Gastroesophageal sphincter (tissue), 4 donors: Measurements from ENCODE around the gene NEMP2. TPM values are rescaled to one million over a fixed set of nuclear protein-coding genes. Genes with fewer than 3 reads are reported as not detected.

Source experiments
- ATAC-seq: fragments of 150-250 bp; one replicate; pipeline ENCODE4 v1.9.1; 2016; ENCODE audit warnings: mild to moderate bottlenecking, moderate library complexity
- H3K27ac ChIP-seq, 4 donors: fragments of 200-600 bp; sonication (generic) in 3 of 4; 1 replicate in 3 of 4; 2 replicates in 1 of 4; pipeline ENCODE4 v1.5.1; 2016 to 2019
- H3K27me3 ChIP-seq: fragments of 200-600 bp; sonication (generic); one replicate; pipeline ENCODE4 v1.5.1; 2019
- H3K36me3 ChIP-seq, 2 donors: fragments of 200-600 bp; sonication (generic); one replicate each; pipeline ENCODE4 v1.5.1; 2019; ENCODE audit warnings: control low read depth in 1 of 2
- H3K4me1 ChIP-seq, 3 donors: fragments of 200-600 bp; sonication (generic); 1 replicate in 2 of 3; 2 replicates in 1 of 3; pipeline ENCODE4 v1.5.1; 2016 to 2019; ENCODE audit warnings: control low read depth in 2 of 3
- H3K4me3 ChIP-seq, 2 donors: fragments of 200-600 bp; sonication (generic); one replicate each; pipeline ENCODE4 v1.5.1; 2019; ENCODE audit warnings: mild to moderate bottlenecking in 1 of 2, moderate library complexity in 1 of 2
- H3K9me3 ChIP-seq, 3 donors: fragments of 200-600 bp; sonication (generic); one replicate each; pipeline ENCODE4 v1.5.1; 2017 to 2019; ENCODE audit warnings: control low read depth in 2 of 3
- CTCF ChIP-seq, 4 experiments: fragments of 200-600 bp in 2 of 4; fragments of 450-650 bp in 2 of 4; sonication (generic) in 1 of 4; IDR thresholded peaks; one replicate each; pipeline ENCODE4 v1.5.1; 2017 to 2019; ENCODE audit warnings: antibody characterized with exemption in 4 of 4, mild to moderate bottlenecking in 2 of 4, moderate library complexity in 2 of 4
- EP300 ChIP-seq: sonication (generic); formaldehyde crosslinking; IDR thresholded peaks from one replicate; pipeline ENCODE4 v1.6.1; 2017; ENCODE audit warnings: antibody characterized with exemption, mild to moderate bottlenecking
- POLR2A ChIP-seq, 2 donors: fragments of 450-650 bp; IDR thresholded peaks; one replicate each; pipeline ENCODE4 v1.6.1; 2017; ENCODE audit warnings: antibody characterized with exemption in 2 of 2, mild to moderate bottlenecking in 2 of 2, moderate library complexity in 1 of 2
- POLR2AphosphoS5 ChIP-seq: sonication (generic); formaldehyde crosslinking; IDR thresholded peaks from one replicate; pipeline ENCODE4 v1.6.1; 2017; ENCODE audit warnings: antibody characterized with exemption
- WGBS, 2 donors: methylation state at CpG; one replicate each; pipeline ENCODE4 v1.1.5; 2018; ENCODE audit warnings: low coverage in 1 of 2; 5-methylcytosine and 5-hydroxymethylcytosine counted together
- total RNA-seq, 4 donors: library from RNA; depleted of rRNA; stranded (reverse); fragments of >200 nt; gene quantifications; one replicate each; pipeline ENCODE4 v1.1.0, GENCODE V29; 2016

Gene NEMP2
- 1 to 10 TPM in 3 of 4 donors, under 1 TPM in 1; 0.94 to 5.3 (median 3.5) TPM for total RNA-seq

GRCh38 chr2:190534310-190535120 lies at the start of gene NEMP2:
Gene NEMP2 (minus strand): TSS chr2:190534722. CDS start chr2:190534655, 67 bp downstream.
- ATAC-seq: peak; percentile 85
- TF ChIP-seq POLR2AphosphoS5 (peak; percentile 44), POLR2A (IDR thresholded peaks at IDR 0.05) (peak; percentile 77 to 78), CTCF (IDR thresholded peaks at IDR 0.05) (peak in 1 of 4 experiments; percentile 43), EP300 (no peak)
- Histone ChIP-seq H3K27ac (peak within 1 kb of the TSS; percentile 87 to 95 (median 94)), H3K36me3 (no peaks in the 10 kb centered on the region), H3K27me3 (no peaks in the 10 kb centered on the region), H3K4me1 (peaks cover 0 to 37% (median 3%) of the 10 kb centered on the region in 3 donors), H3K9me3 (peaks cover 0 to 24% (median 0%) of the 10 kb centered on the region in 3 donors), H3K4me3 (peak within 1 kb of the TSS; percentile 73 to 80)
- WGBS, 2 donors: 0% methylated on average over 3 to 4 of the region's 92 CpGs

GRCh38 chr2:190583507-190584337 lies 49.2 kb upstream of the NEMP2 start:
- no peaks in the 10 kb centered on the region for H3K9me3 ChIP-seq
- no peak for ATAC-seq
- H3K4me1 ChIP-seq: peaks cover 0 to 24% (median 6%) of the 10 kb centered on the region in 3 donors
- H3K4me3 ChIP-seq: no peak overlapping the region
- no peak for TF ChIP-seq CTCF (IDR thresholded peaks at IDR 0.05)
- no peak for TF ChIP-seq EP300
- TF ChIP-seq POLR2A (IDR thresholded peaks at IDR 0.05): no peak
- no peak for TF ChIP-seq POLR2AphosphoS5
- no peaks in the 10 kb centered on the region for H3K27me3 ChIP-seq
- WGBS, 2 donors: 83 to 85% methylated on average over 2 to 4 of the region's 4 CpGs
- H3K27ac ChIP-seq: peak overlapping the region in 3 of 4 donors; percentile 14 to 60 (median 53)
- H3K36me3 ChIP-seq: no peaks in the 10 kb centered on the region

- Histone ChIP-seq H3K27me3 (no peaks in the 10 kb centered on the region), H3K36me3 (no peaks in the 10 kb centered on the region), H3K27ac (peak overlapping the region; percentile 49 to 67 (median 56)), H3K9me3 (no peaks in the 10 kb centered on the region), H3K4me3 (no peak overlapping the region), H3K4me1 (peaks cover 7 to 32% (median 8%) of the 10 kb centered on the region in 3 donors)
- no peak for ATAC-seq
- TF ChIP-seq EP300 (no peak), CTCF (IDR thresholded peaks at IDR 0.05) (no peak), POLR2AphosphoS5 (no peak), POLR2A (IDR thresholded peaks at IDR 0.05) (no peak)
- WGBS, 2 donors: 37 to 52% methylated on average over 6 of the region's 6 CpGs
Measured at GRCh38 chr2:190582736-190583506, 48.4 kb upstream of the NEMP2 start.

GRCh38 chr2:190582019-190582418 lies 47.5 kb upstream of the NEMP2 start:
- Histone ChIP-seq H3K4me3 (no peak overlapping the region), H3K4me1 (peaks cover 8 to 39% (median 8%) of the 10 kb centered on the region in 3 donors)
- WGBS, 2 donors: 83 to 93% methylated on average over 3 of the region's 3 CpGs

More at GRCh38 chr2:190582019-190582418, 47.5 kb upstream of the NEMP2 start:
- no peaks in the 10 kb centered on the region for H3K27me3 ChIP-seq
- ATAC-seq: no peak
- no peaks in the 10 kb centered on the region for H3K36me3 ChIP-seq
- TF ChIP-seq POLR2AphosphoS5 (no peak), EP300 (no peak), CTCF (IDR thresholded peaks at IDR 0.05) (no peak), POLR2A (IDR thresholded peaks at IDR 0.05) (no peak)
- H3K9me3 ChIP-seq: no peaks in the 10 kb centered on the region
- peak overlapping the region in 2 of 4 donors; percentile 53 to 60 for H3K27ac ChIP-seq
